B cell (primary cell): ENCODE results near the gene BEGAIN.

ENCODE experiments used
- EZH2 ChIP-seq: IDR thresholded peaks from 2 replicates; pipeline ENCODE4 v1.6.1; 2012; ENCODE audit warnings: borderline replicate concordance, low read depth, mild to moderate bottlenecking, moderate library complexity, low read length; ENCODE audit not compliant: insufficient read depth, poor library complexity, severe bottlenecking
- TF ChIP-seq, protein P1 (sequence below): fragments of 200-600 bp; IDR thresholded peaks from one replicate; pipeline ENCODE4 v1.8.0; 2022; ENCODE audit warnings: antibody characterized with exemption, mild to moderate bottlenecking

- TF ChIP-seq, protein P1, sequence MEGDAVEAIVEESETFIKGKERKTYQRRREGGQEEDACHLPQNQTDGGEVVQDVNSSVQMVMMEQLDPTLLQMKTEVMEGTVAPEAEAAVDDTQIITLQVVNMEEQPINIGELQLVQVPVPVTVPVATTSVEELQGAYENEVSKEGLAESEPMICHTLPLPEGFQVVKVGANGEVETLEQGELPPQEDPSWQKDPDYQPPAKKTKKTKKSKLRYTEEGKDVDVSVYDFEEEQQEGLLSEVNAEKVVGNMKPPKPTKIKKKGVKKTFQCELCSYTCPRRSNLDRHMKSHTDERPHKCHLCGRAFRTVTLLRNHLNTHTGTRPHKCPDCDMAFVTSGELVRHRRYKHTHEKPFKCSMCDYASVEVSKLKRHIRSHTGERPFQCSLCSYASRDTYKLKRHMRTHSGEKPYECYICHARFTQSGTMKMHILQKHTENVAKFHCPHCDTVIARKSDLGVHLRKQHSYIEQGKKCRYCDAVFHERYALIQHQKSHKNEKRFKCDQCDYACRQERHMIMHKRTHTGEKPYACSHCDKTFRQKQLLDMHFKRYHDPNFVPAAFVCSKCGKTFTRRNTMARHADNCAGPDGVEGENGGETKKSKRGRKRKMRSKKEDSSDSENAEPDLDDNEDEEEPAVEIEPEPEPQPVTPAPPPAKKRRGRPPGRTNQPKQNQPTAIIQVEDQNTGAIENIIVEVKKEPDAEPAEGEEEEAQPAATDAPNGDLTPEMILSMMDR: no peak
- TF ChIP-seq EZH2: no peak
Observed at GRCh38 chr14:100582496-100583165, 4.6 kb downstream of the BEGAIN start.
